ENCODE measurements around the gene UNK. TPM values are rescaled to one million over a fixed set of nuclear protein-coding genes. Genes with fewer than 3 reads are reported as not detected.

UNK gene
- polyA plus RNA-seq, 1 donor, result 21.9 TPM

- no peak for DNase-seq (ENCODE audit: low read depth)
Measured at GRCh38 chr17:75819678-75820077, 35.1 kb downstream of the UNK start.

- no peak for DNase-seq (ENCODE audit: low read depth)
Measured at GRCh38 chr17:75820094-75821080, 35.8 kb downstream of the UNK start.

- DNase-seq (ENCODE audit: low read depth), result no peak
Measured at GRCh38 chr17:75821552-75821951, 36.9 kb downstream of the UNK start.

- DNase-seq (ENCODE audit: low read depth), result no peak
Measured at GRCh38 chr17:75822119-75822799, 37.7 kb downstream of the UNK start.

GRCh38 chr17:75822800-75823166 is 38.2 kb downstream of the UNK start:
- DNase-seq (ENCODE audit: low read depth), result no peak

GRCh38 chr17:75823257-75824041 is 38.8 kb downstream of the UNK start:
- DNase-seq (ENCODE audit: low read depth), result no peak

GRCh38 chr17:75824050-75824552 is 39.5 kb downstream of the UNK start:
- no peak for DNase-seq (ENCODE audit: low read depth)

- DNase-seq (ENCODE audit: low read depth), result no peak
Measured at GRCh38 chr17:75824666-75825065, 40.1 kb downstream of the UNK start.

GRCh38 chr17:75825149-75825552 is 40.5 kb downstream of the UNK start:
- DNase-seq (ENCODE audit: low read depth), result no peak

GRCh38 chr17:75825748-75826370 is 41.3 kb downstream of the UNK start:
- DNase-seq (ENCODE audit: low read depth), result no peak

- no peak for DNase-seq (ENCODE audit: low read depth)
Measured at GRCh38 chr17:75826561-75827307, 42.1 kb downstream of the UNK start.

- no peak for DNase-seq (ENCODE audit: low read depth)
Measured at GRCh38 chr17:75827308-75828075, 42.9 kb downstream of the UNK start.

GRCh38 chr17:75828076-75828400 is 43.4 kb downstream of the UNK start:
- no peak for DNase-seq (ENCODE audit: low read depth)

GRCh38 chr17:75828741-75829140 is 44.1 kb downstream of the UNK start:
- DNase-seq (ENCODE audit: low read depth), result no peak

- no peak for DNase-seq (ENCODE audit: low read depth)
Measured at GRCh38 chr17:75829747-75830146, 45.1 kb downstream of the UNK start.

- no peak for DNase-seq (ENCODE audit: low read depth)
Measured at GRCh38 chr17:75830164-75831031, 45.8 kb downstream of the UNK start.

- DNase-seq (ENCODE audit: low read depth), result no peak
Measured at GRCh38 chr17:75831032-75831571, 46.5 kb downstream of the UNK start.

- no peak for DNase-seq (ENCODE audit: low read depth)
Measured at GRCh38 chr17:75832164-75832651, 47.6 kb downstream of the UNK start.
